ENCODE measurements around the gene GATA6. TPM values are rescaled to one million over a fixed set of nuclear protein-coding genes. Genes with fewer than 3 reads are reported as not detected.
A peak's percentile ranks its signal among the peaks of the same experiment; 100 is the strongest.

GATA6 gene
- polyA plus RNA-seq, 4 donors = 25.9 to 109 (median 32.4) TPM

DNA sequence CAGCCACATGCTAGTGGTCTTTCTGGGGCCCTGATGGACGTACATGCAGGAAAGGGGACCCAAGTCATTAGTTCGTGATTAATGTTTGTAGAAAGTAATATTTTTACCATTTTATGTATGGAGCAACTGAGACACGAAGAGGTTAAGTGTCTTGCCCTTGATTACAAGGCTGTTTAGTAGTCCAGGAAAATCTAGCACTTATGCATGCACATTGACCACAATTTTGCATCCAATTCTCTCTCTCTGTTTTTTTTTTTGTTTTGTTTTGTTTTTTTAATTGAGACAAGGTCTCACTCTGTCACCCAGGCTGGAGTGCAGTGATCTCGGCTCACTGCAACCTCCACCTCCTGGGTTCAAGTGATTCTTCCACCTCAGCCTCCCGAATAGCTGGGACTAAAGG is 8.3 kb upstream of the GATA6 start:
- Histone ChIP-seq H3K27ac (ENCODE audit: low read depth in 1 of 3, low read length in 2 of 3) (no peak overlapping the region), H3K27me3 (ENCODE audit: control insufficient read depth in 3 of 3, insufficient read depth in 3 of 3, low read length in 3 of 3) (peaks cover 0 to 17% (median 11%) of the 10 kb centered on the region in 3 donors), H3K4me1 (ENCODE audit: control insufficient read depth in 3 of 3, insufficient read depth in 2 of 3, low read depth in 1 of 3, low read length in 2 of 3) (peaks cover 0 to 30% (median 0%) of the 10 kb centered on the region in 3 donors), H3K36me3 (ENCODE audit: control insufficient read depth in 3 of 3, insufficient read depth in 2 of 3, low read depth in 1 of 3, low read length in 3 of 3) (peaks cover 0 to 2% (median 0%) of the 10 kb centered on the region in 3 donors), H3K9me3 (ENCODE audit: control insufficient read depth in 2 of 2, insufficient read depth in 1 of 2, low read depth in 1 of 2, low read length in 1 of 2) (no peaks in the 10 kb centered on the region), H3K4me3 (ENCODE audit: low read depth in 1 of 3, low read length in 3 of 3) (no peak overlapping the region)
- FAIRE-seq = no peak
- no peak for DNase-seq
- WGBS, 3 donors = 77 to 87% (median 85%) methylated on average over 5 of the region's 5 CpGs

DNA sequence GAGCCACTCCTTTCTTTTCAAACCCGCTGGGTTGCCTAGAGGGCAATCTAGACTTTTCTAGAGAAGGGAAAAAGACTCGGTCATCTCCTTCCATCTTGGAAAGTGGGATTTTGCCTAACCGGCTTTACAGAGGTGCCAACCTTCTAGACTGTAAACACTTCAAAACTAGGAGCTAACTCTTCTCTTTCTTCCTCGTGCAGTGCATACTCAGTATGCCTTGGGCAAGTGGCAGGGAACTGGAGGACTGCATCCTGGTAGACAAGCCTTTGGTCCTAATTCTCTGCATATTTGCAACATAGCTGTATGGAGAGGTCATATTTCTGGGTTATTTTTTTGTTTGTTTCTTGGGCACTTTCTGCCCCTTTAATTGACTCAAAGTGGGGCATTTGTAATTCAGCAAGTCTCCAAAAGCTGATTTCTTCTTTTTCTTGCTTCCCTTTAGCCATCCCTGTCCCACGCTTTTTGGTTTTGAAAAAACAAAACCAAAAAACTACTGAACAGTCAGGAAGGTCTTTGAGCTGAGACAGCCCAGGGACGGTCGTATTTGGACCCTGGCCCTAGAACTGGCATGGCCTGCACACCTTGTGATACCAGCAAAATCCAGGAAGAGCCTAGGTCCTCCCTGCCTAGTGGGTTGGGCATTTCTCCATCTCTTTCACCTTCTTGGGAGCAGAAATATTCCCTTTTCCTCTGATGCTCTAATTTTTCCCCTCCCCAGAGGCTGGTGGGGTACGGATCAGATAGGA is 5.8 kb upstream of the GATA6 start:
- no peak overlapping the region for H3K4me3 ChIP-seq (ENCODE audit: low read depth in 1 of 3, low read length in 3 of 3)
- H3K4me1 ChIP-seq (ENCODE audit: control insufficient read depth in 3 of 3, insufficient read depth in 2 of 3, low read depth in 1 of 3, low read length in 2 of 3) = peaks cover 0 to 30% (median 0%) of the 10 kb centered on the region in 3 donors
- H3K36me3 ChIP-seq (ENCODE audit: control insufficient read depth in 3 of 3, insufficient read depth in 2 of 3, low read depth in 1 of 3, low read length in 3 of 3) = peaks cover 0 to 5% (median 0%) of the 10 kb centered on the region in 3 donors
- peaks cover 0 to 34% (median 30%) of the 10 kb centered on the region in 3 donors for H3K27me3 ChIP-seq (ENCODE audit: control insufficient read depth in 3 of 3, insufficient read depth in 3 of 3, low read length in 3 of 3)
- DNase-seq = peak in 1 of 2 donors; percentile 50
- no peaks in the 10 kb centered on the region for H3K9me3 ChIP-seq (ENCODE audit: control insufficient read depth in 2 of 2, insufficient read depth in 1 of 2, low read depth in 1 of 2, low read length in 1 of 2)
- WGBS, 3 donors = 53 to 62% (median 57%) methylated on average over 8 of the region's 8 CpGs
- no peak for FAIRE-seq
- peak overlapping the region in 1 of 3 donors; percentile 85 for H3K27ac ChIP-seq (ENCODE audit: low read depth in 1 of 3, low read length in 2 of 3)

DNA sequence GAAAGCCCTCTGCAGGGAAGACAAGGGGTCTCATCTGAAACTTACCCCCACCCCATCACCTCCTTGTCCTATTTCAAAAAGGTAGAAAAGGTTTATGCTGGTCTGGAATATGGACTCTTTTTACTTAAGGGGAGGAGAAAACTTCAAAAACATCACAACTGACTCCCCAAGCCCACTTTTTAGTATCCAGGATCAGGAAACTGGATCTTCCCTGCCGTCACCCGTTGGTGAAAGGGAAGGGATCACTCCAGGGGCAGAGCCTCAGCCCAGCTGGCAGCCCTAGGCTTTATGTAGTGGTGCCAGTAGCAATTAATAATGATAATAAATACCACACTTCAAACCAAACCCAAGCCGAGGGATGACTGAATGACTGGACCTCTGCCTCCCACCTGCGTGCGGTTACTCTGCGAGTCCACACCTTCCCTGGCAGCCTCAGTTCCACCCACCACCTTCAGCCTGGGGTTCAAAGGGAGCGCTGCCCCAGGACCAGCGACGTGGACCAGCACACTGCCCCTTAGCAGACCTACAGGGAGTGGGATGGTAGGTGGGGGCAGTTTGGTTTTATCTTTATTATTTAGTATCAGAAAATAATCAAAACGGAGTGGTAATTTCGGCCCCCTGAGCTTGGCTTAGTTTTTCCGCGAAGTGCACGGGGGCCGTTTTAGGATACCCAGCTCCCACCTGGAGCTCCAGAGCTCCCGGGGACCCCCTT is 4.9 kb upstream of the GATA6 start:
- WGBS, 3 donors = 15 to 21% (median 16%) methylated on average over 16 of the region's 16 CpGs
- Histone ChIP-seq H3K4me1 (ENCODE audit: control insufficient read depth in 3 of 3, insufficient read depth in 2 of 3, low read depth in 1 of 3, low read length in 2 of 3) (peaks cover 0 to 23% (median 0%) of the 10 kb centered on the region in 3 donors), H3K36me3 (ENCODE audit: control insufficient read depth in 3 of 3, insufficient read depth in 2 of 3, low read depth in 1 of 3, low read length in 3 of 3) (peaks cover 0 to 5% (median 0%) of the 10 kb centered on the region in 3 donors), H3K27ac (ENCODE audit: low read depth in 1 of 3, low read length in 2 of 3) (peak overlapping the region; percentile 15 to 92 (median 85)), H3K27me3 (ENCODE audit: control insufficient read depth in 3 of 3, insufficient read depth in 3 of 3, low read length in 3 of 3) (peaks cover 0 to 35% (median 34%) of the 10 kb centered on the region in 3 donors), H3K4me3 (ENCODE audit: low read depth in 1 of 3, low read length in 3 of 3) (peak overlapping the region; percentile 16 to 94 (median 57)), H3K9me3 (ENCODE audit: control insufficient read depth in 2 of 2, insufficient read depth in 1 of 2, low read depth in 1 of 2, low read length in 1 of 2) (no peaks in the 10 kb centered on the region)
- peak; percentile 76 to 90 for DNase-seq
- FAIRE-seq = no peak

DNA sequence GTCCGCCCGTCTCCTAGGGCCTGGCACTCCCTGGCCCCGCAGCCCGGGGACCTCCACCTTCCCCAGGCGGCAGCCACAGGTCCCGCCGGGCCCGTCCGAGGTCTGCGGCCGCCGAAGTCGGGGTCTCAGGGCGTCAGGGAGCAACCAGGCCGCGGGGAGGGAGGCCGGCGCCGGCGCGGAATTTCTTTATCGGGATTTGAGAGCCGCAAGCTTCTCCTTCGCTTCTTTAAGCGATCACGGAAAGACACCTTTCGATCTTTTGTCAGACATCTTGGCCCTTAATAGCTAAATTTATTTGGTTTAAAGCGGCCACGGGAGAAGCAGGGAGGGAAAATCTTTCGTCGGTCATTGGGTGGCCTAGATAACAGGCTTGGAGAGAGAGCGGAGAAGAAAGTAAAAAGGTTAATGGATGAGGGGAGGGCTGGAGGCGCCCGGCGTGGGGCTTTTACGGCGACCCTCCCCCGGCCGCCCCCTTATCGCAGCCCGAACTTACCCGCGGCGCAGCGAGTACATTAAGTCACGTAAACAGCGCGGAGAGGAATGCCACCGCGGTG is 4.3 kb upstream of the GATA6 start:
- peak; percentile 29 to 66 for DNase-seq
- peak overlapping the region; percentile 41 to 94 (median 57) for H3K4me3 ChIP-seq (ENCODE audit: low read depth in 1 of 3, low read length in 3 of 3)
- no peak for FAIRE-seq
- peaks cover 0 to 39% (median 34%) of the 10 kb centered on the region in 3 donors for H3K27me3 ChIP-seq (ENCODE audit: control insufficient read depth in 3 of 3, insufficient read depth in 3 of 3, low read length in 3 of 3)
- 2 to 11% (median 5%) methylated on average over 50 of the region's 50 CpGs for WGBS, 3 donors
- H3K9me3 ChIP-seq (ENCODE audit: control insufficient read depth in 2 of 2, insufficient read depth in 1 of 2, low read depth in 1 of 2, low read length in 1 of 2) = no peaks in the 10 kb centered on the region
- peaks cover 0 to 5% (median 0%) of the 10 kb centered on the region in 3 donors for H3K36me3 ChIP-seq (ENCODE audit: control insufficient read depth in 3 of 3, insufficient read depth in 2 of 3, low read depth in 1 of 3, low read length in 3 of 3)
- H3K4me1 ChIP-seq (ENCODE audit: control insufficient read depth in 3 of 3, insufficient read depth in 2 of 3, low read depth in 1 of 3, low read length in 2 of 3) = peaks cover 0 to 23% (median 0%) of the 10 kb centered on the region in 3 donors
- peak overlapping the region; percentile 15 to 92 (median 85) for H3K27ac ChIP-seq (ENCODE audit: low read depth in 1 of 3, low read length in 2 of 3)

DNA sequence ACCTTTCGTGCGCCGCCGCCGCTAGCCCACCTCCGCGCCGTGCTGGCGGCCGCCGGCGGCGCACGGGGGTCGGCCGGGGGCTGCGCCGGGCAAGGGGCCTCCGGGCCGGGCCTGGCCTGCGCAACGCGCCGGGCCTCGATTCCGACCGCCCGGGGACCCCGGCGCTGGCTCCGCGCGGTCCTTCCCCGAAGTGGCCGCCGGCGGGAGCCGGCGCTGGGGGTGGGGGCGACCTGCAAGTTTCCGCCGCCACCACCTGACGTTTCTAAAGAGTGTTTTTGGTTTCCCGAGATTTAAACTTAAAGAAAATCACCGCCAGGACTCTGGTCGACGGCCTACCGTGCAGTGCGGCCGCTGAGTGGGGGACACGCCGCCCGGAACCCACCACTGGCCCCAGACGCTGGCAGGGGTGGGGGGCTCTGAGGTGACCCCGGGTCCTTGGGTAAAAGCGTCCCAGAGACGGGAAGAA is 3.8 kb upstream of the GATA6 start:
- peaks cover 0 to 23% (median 0%) of the 10 kb centered on the region in 3 donors for H3K4me1 ChIP-seq (ENCODE audit: control insufficient read depth in 3 of 3, insufficient read depth in 2 of 3, low read depth in 1 of 3, low read length in 2 of 3)
- H3K27ac ChIP-seq (ENCODE audit: low read depth in 1 of 3, low read length in 2 of 3) = peak overlapping the region; percentile 81 to 99 (median 92)
- 1 to 7% (median 4%) methylated on average over 48 to 57 of the region's 57 CpGs for WGBS, 3 donors
- FAIRE-seq (no peak), DNase-seq (no peak)
- H3K36me3 ChIP-seq (ENCODE audit: control insufficient read depth in 3 of 3, insufficient read depth in 2 of 3, low read depth in 1 of 3, low read length in 3 of 3) = peaks cover 0 to 10% (median 0%) of the 10 kb centered on the region in 3 donors
- no peaks in the 10 kb centered on the region for H3K9me3 ChIP-seq (ENCODE audit: control insufficient read depth in 2 of 2, insufficient read depth in 1 of 2, low read depth in 1 of 2, low read length in 1 of 2)
- peaks cover 0 to 39% (median 34%) of the 10 kb centered on the region in 3 donors for H3K27me3 ChIP-seq (ENCODE audit: control insufficient read depth in 3 of 3, insufficient read depth in 3 of 3, low read length in 3 of 3)
- peak overlapping the region; percentile 41 to 94 (median 94) for H3K4me3 ChIP-seq (ENCODE audit: low read depth in 1 of 3, low read length in 3 of 3)

DNA sequence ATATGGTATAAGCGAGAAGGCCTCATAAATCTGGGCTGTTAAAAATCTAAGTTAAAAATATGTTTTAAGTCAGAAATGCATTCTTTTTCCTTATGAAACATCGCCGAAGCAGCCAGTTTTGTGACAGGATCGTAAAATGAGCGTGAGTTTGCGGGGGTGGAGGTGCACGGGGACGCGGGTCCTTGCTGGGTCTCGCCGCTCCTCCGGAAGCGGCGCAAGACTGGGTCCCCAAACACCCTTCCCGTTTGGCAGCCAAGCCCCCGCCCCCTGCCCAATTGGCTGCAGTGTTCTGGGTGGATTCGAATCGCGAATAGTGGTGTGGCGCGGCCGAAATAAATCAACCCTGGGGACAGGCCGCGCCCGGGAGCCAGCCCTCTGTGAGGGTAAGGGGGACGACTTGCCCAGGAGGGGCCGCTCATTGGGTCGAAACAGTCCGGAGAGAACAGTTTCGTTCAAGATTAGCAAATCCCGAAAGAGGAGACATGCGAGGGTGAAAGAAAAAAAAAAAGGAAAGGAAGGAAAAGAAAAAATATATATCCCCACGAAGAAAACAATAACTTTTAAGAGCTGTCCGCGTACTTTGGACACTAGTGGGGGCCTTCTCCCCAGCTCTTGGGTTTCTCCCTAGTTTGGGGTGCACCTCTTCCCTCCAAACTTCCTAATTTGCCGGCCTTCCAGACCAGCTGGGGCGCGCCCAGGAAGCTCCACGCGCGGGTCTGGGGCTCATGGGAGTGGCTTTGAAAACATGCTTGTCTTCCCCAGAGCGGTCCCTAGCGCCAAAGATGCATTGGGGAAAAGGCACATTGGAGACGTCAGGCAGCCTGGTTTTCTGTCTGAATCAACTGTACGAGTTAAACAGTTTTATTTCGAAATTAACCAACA is 3.1 kb upstream of the GATA6 start:
- Histone ChIP-seq H3K9me3 (ENCODE audit: control insufficient read depth in 2 of 2, insufficient read depth in 1 of 2, low read depth in 1 of 2, low read length in 1 of 2) (no peaks in the 10 kb centered on the region), H3K27ac (ENCODE audit: low read depth in 1 of 3, low read length in 2 of 3) (peak overlapping the region; percentile 81 to 99 (median 92)), H3K4me3 (ENCODE audit: low read depth in 1 of 3, low read length in 3 of 3) (peak overlapping the region; percentile 40 to 94 (median 94)), H3K36me3 (ENCODE audit: control insufficient read depth in 3 of 3, insufficient read depth in 2 of 3, low read depth in 1 of 3, low read length in 3 of 3) (peaks cover 0 to 16% (median 0%) of the 10 kb centered on the region in 3 donors), H3K4me1 (ENCODE audit: control insufficient read depth in 3 of 3, insufficient read depth in 2 of 3, low read depth in 1 of 3, low read length in 2 of 3) (peaks cover 0 to 23% (median 0%) of the 10 kb centered on the region in 3 donors), H3K27me3 (ENCODE audit: control insufficient read depth in 3 of 3, insufficient read depth in 3 of 3, low read length in 3 of 3) (peaks cover 0 to 39% (median 34%) of the 10 kb centered on the region in 3 donors)
- DNase-seq (peak; percentile 77 to 82), FAIRE-seq (no peak)
- 3 to 9% (median 6%) methylated on average over 46 of the region's 46 CpGs for WGBS, 3 donors

DNA sequence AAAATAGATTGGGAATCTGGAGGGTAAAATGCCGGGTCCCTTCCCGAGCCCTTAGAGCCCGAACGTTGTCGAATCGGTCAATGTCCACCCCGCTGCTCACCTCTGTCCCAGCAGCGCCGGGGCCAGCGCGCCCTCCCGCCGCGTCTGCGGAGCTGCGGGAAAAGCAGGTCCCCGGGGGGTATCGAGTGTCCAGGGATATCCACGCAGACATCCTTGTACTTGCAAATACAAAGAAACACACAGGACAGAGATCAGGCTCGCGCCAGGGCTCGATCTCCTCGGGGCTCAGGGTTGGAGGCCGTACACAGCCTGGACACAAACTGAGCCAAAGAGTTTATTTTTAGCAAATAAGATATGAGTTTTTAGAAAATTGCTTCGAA is 2.3 kb upstream of the GATA6 start:
- FAIRE-seq (no peak), DNase-seq (peak; percentile 37 to 65)
- H3K27me3 ChIP-seq (ENCODE audit: control insufficient read depth in 3 of 3, insufficient read depth in 3 of 3, low read length in 3 of 3) = peaks cover 0 to 39% (median 30%) of the 10 kb centered on the region in 3 donors
- H3K4me1 ChIP-seq (ENCODE audit: control insufficient read depth in 3 of 3, insufficient read depth in 2 of 3, low read depth in 1 of 3, low read length in 2 of 3) = peaks cover 0 to 20% (median 0%) of the 10 kb centered on the region in 3 donors
- H3K4me3 ChIP-seq (ENCODE audit: low read depth in 1 of 3, low read length in 3 of 3) = peak overlapping the region in 2 of 3 donors; percentile 94
- no peaks in the 10 kb centered on the region for H3K9me3 ChIP-seq (ENCODE audit: control insufficient read depth in 2 of 2, insufficient read depth in 1 of 2, low read depth in 1 of 2, low read length in 1 of 2)
- WGBS, 3 donors = 3 to 12% (median 8%) methylated on average over 25 of the region's 25 CpGs
- peaks cover 0 to 18% (median 0%) of the 10 kb centered on the region in 3 donors for H3K36me3 ChIP-seq (ENCODE audit: control insufficient read depth in 3 of 3, insufficient read depth in 2 of 3, low read depth in 1 of 3, low read length in 3 of 3)
- H3K27ac ChIP-seq (ENCODE audit: low read depth in 1 of 3, low read length in 2 of 3) = peak overlapping the region; percentile 69 to 99 (median 92)

All from small intestine (tissue), 7 donors.